Epithelial cell of proximal tubule (primary cell): Measurements from ENCODE around the gene FBN2. TPM values are rescaled to one million over a fixed set of nuclear protein-coding genes. Genes with fewer than 3 reads are reported as not detected.

Experiments used
- DNase-seq: peaks from one replicate; pipeline ENCODE4 v3.0.0-alpha.2; 2011; ENCODE audit warnings: low read depth
- H3K4me3 ChIP-seq: 2 replicates; pipeline ENCODE4 v1.5.1; 2011; ENCODE audit warnings: low read depth, mild to moderate bottlenecking, low read length
- CTCF ChIP-seq: conservative IDR thresholded peaks from 2 replicates; pipeline ENCODE4 v1.5.1; 2012; ENCODE audit warnings: low read depth, mild to moderate bottlenecking, low read length
- total RNA-seq: library from RNA; depleted of rRNA; stranded (reverse); fragments of >200 nt; gene quantifications from 2 replicates; pipeline ENCODE4 v1.2.3, GENCODE V29; 2015

Gene FBN2
- total RNA-seq, 1 donor from 2014 or later: 7.6 TPM

- DNase-seq: no peak
- TF ChIP-seq CTCF: no peak
- no peak overlapping the region for H3K4me3 ChIP-seq
Observed at GRCh38 chr5:128273736-128274135, 264.3 kb downstream of the FBN2 start.

GRCh38 chr5:128271859-128272464 lies 266.1 kb downstream of the FBN2 start:
- H3K4me3 ChIP-seq: no peak overlapping the region
- peak; percentile 79 for DNase-seq
- no peak for TF ChIP-seq CTCF

GRCh38 chr5:128271071-128271470 lies 267.0 kb downstream of the FBN2 start:
- H3K4me3 ChIP-seq: no peak overlapping the region
- TF ChIP-seq CTCF: no peak
- DNase-seq: no peak

GRCh38 chr5:128264564-128265360 lies 273.3 kb downstream of the FBN2 start:
- no peak for DNase-seq
- H3K4me3 ChIP-seq: no peak overlapping the region
- no peak for TF ChIP-seq CTCF

- DNase-seq: no peak
- no peak overlapping the region for H3K4me3 ChIP-seq
- TF ChIP-seq CTCF: no peak
Observed at GRCh38 chr5:128263357-128263756, 274.7 kb downstream of the FBN2 start.

GRCh38 chr5:128262911-128263310 lies 275.1 kb downstream of the FBN2 start:
- no peak for TF ChIP-seq CTCF
- H3K4me3 ChIP-seq: no peak overlapping the region
- no peak for DNase-seq
